ENCODE results near the gene SENP3.

Gene SENP3

GRCh38 chr17:7613769-7614424 lies 52.2 kb downstream of the SENP3 start (continued):
- TF ChIP-seq TSHZ1 (tag by site-specific recombination; IDR thresholded peaks at IDR 0.05; ENCODE audit: borderline replicate concordance) = no peak
- no peak for TF ChIP-seq ZNF639 (tag by site-specific recombination; IDR thresholded peaks at IDR 0.05)
- no peak for TF ChIP-seq ZNF596 (tag by site-specific recombination; IDR thresholded peaks at IDR 0.05)
- no peak for TF ChIP-seq KLF7 (tag by site-specific recombination; IDR thresholded peaks at IDR 0.05; ENCODE audit: borderline replicate concordance)
- no peak for TF ChIP-seq ZNF175 (tag by site-specific recombination; IDR thresholded peaks at IDR 0.05)
- TF ChIP-seq ZNF488 (tag by site-specific recombination; IDR thresholded peaks at IDR 0.05) = no peak
- TF ChIP-seq ZSCAN16 (tag by site-specific recombination; IDR thresholded peaks at IDR 0.05) = no peak

- no peaks in the 10 kb centered on the region for H3K9me3 ChIP-seq (ENCODE audit: control insufficient read depth, insufficient read depth, low read depth, low read length)
- ChIA-PET CTCF (interaction anchor here (0.5 to 5.1 kb wide), 26 partner anchors 8 to 503 kb away, joined by 3 to 30 read pairs (median 5); partner anchors contain the start of genes SAT2, TP53 and WRAP53), POLR2A (interaction anchor here (0.5 to 6.9 kb wide), 25 partner anchors 9 to 455 kb away, joined by 3 to 52 read pairs (median 5); partner anchors contain the start of genes ATP1B2, CNTROB, EFNB3 and GABARAP)
- H3K4me3 ChIP-seq (ENCODE audit: low read depth, low read length) = peak within 1 kb of the TSS; percentile 65
- H3K27ac ChIP-seq (ENCODE audit: extremely low read depth, low read depth, low read length) = peak within 1 kb of the TSS; percentile 97
- H3K4me1 ChIP-seq (ENCODE audit: control insufficient read depth, insufficient read depth, low read length) = peaks cover 22% of the 10 kb centered on the region
- peaks cover 23 to 26% of the 10 kb centered on the region in 2 experiments; a peak in 2 of 3 replicates for H3K36me3 ChIP-seq (ENCODE audit: control insufficient read depth in 2 of 2, insufficient read depth in 1 of 2, low read length in 2 of 2)
- TF ChIP-seq ZNF664 (tag by site-specific recombination; IDR thresholded peaks at IDR 0.05) = no peak
- TF ChIP-seq ZNF76 (tag by site-specific recombination; IDR thresholded peaks at IDR 0.05; ENCODE audit: borderline replicate concordance, low read depth) = peak; percentile 17; the same call in 1 of the 2 replicates
- no peak for TF ChIP-seq ZNF239 (tag by site-specific recombination; IDR thresholded peaks at IDR 0.05)
- peak; percentile 10 for TF ChIP-seq PRDM1 (tag by site-specific recombination; IDR thresholded peaks at IDR 0.05)
- TF ChIP-seq KLF16 (tag by site-specific recombination; IDR thresholded peaks at IDR 0.05) = no peak
- peak; percentile 0; the same call in 1 of the 2 replicates for TF ChIP-seq ZBTB20 (tag by site-specific recombination; IDR thresholded peaks at IDR 0.05)
- TF ChIP-seq ZNF660 (tag by site-specific recombination; IDR thresholded peaks at IDR 0.05) = 0 out of 2 replicates have a peak, but pooled peaks have one; percentile 55
- peak; percentile 66 for TF ChIP-seq ZBTB26 (tag by site-specific recombination; optimal IDR thresholded peaks at IDR 0.05)
- peak; percentile 99 for TF ChIP-seq KLF10 (tag by site-specific recombination; IDR thresholded peaks at IDR 0.05)
- TF ChIP-seq ZBTB17 (tag by site-specific recombination; IDR thresholded peaks at IDR 0.05) = no peak; the same call in 1 of the 2 replicates
- TF ChIP-seq ZBTB44 (tag by site-specific recombination; IDR thresholded peaks at IDR 0.05) = peak; percentile 9; the same call in 1 of the 2 replicates
- peak; percentile 37; the same call in 1 of the 2 replicates for TF ChIP-seq ZBTB8A (tag by site-specific recombination; IDR thresholded peaks at IDR 0.05)
- 0 out of 2 replicates have a peak, but pooled peaks have one; percentile 11 for TF ChIP-seq ZBTB11 (tag by site-specific recombination; conservative IDR thresholded peaks at IDR 0.05; ENCODE audit: low read depth)
Measured at GRCh38 chr17:7614425-7615264, 52.9 kb downstream of the SENP3 start, which contains the start of gene FXR2. FXR2 (minus strand) TSS chr17:7614897; CDS start chr17:7614532, 365 bp downstream.

Measured in HEK293 (cell line).